H1 (cell line): ENCODE results near the gene MORN5. TPM values are rescaled to one million over a fixed set of nuclear protein-coding genes. Genes with fewer than 3 reads are reported as not detected.

ENCODE experiments used
- CTCF ChIA-PET: fragments of 300-600 bp; sonication (Branson Sonifier 250); formaldehyde crosslinking; loops from one replicate; lab custom pipeline; 2021; ENCODE audit not compliant: partially characterized antibody; lab: Charles Lee
- POLR2A ChIA-PET: fragments of 300-600 bp; sonication (Branson Sonifier 250); formaldehyde crosslinking; loops from one replicate; lab custom pipeline; 2021; ENCODE audit warnings: inconsistent platforms; ENCODE audit not compliant: partially characterized antibody; lab: Charles Lee
- DNase-seq, 2 experiments: peaks; one replicate each; pipeline versions ENCODE4 v3.0.0 to v3.0.0-alpha.2; 2010 to 2022; ENCODE audit warnings: low spot score in 2 of 2, low read depth in 1 of 2, mixed read lengths in 1 of 2
- FAIRE-seq: peaks from 2 replicates; lab custom pipeline; 2011; peaks lifted over from hg19 to GRCh38; lab: Jason Lieb, UNC
- H2AFZ ChIP-seq: 2 replicates; pipeline ENCODE4 v1.8.1; 2012; ENCODE audit warnings: low read length, inconsistent platforms
- H2AK5ac ChIP-seq: 2 replicates; pipeline ENCODE4 v1.6.1; 2013; ENCODE audit warnings: low read depth, low read length
- H2BK120ac ChIP-seq: replicated peaks from 2 replicates; pipeline ENCODE3; 2013; ENCODE audit warnings: low read depth, low read length, inconsistent platforms
- H2BK12ac ChIP-seq: 2 replicates; pipeline ENCODE4 v1.6.1; 2013; ENCODE audit warnings: low read depth, low read length
- H2BK15ac ChIP-seq: 2 replicates; pipeline ENCODE4 v1.6.1; 2013; ENCODE audit warnings: low read length
- H2BK20ac ChIP-seq: 2 replicates; pipeline ENCODE4 v1.6.1; 2013; ENCODE audit warnings: low read length
- H2BK5ac ChIP-seq: 2 replicates; pipeline ENCODE4 v1.6.1; 2013; ENCODE audit warnings: low read depth, low read length
- H3K14ac ChIP-seq: 2 replicates; pipeline ENCODE4 v1.6.1; 2013; ENCODE audit warnings: inconsistent platforms; ENCODE audit not compliant: insufficient read length
- H3K18ac ChIP-seq: 2 replicates; pipeline ENCODE4 v1.6.1; 2013; ENCODE audit warnings: low read length; ENCODE audit errors: extremely low read depth
- H3K23ac ChIP-seq: 2 replicates; pipeline ENCODE4 v1.6.1; 2013; ENCODE audit warnings: inconsistent platforms; ENCODE audit not compliant: insufficient read length
- H3K23me2 ChIP-seq: 2 replicates; pipeline ENCODE4 v1.6.1; 2013; ENCODE audit warnings: low read depth, low read length
- H3K27ac ChIP-seq: 2 replicates; pipeline ENCODE4 v1.6.1; 2011; ENCODE audit warnings: low read depth, low read length, inconsistent platforms
- H3K27me3 ChIP-seq, 4 experiments: replicated peaks in 1 of 4; 1 replicate in 1 of 4; 2 replicates in 3 of 4; pipeline versions ENCODE4 v1.6.1 to v1.8.1; 2011 to 2013; ENCODE audit warnings: low read length in 3 of 4, mild to moderate bottlenecking in 3 of 4, inconsistent platforms in 2 of 4, mixed read lengths in 2 of 4, moderate library complexity in 1 of 4; ENCODE audit not compliant: control insufficient read depth in 3 of 4, insufficient read depth in 3 of 4; ENCODE audit errors: extremely low read depth in 1 of 4
- H3K36me3 ChIP-seq, 4 experiments: 2 replicates each; pipeline versions ENCODE4 v1.6.1 to v1.8.1; 2011 to 2013; ENCODE audit warnings: mild to moderate bottlenecking in 4 of 4, low read length in 3 of 4, moderate library complexity in 2 of 4, control low read depth in 1 of 4, inconsistent platforms in 1 of 4; ENCODE audit not compliant: insufficient read depth in 4 of 4, control insufficient read depth in 2 of 4
- H3K4ac ChIP-seq: replicated peaks from 2 replicates; pipeline ENCODE3; 2013; ENCODE audit warnings: low read length, low read depth, mixed read lengths, inconsistent platforms; ENCODE audit not compliant: insufficient read length
- H3K4me1 ChIP-seq, 4 experiments: replicated peaks in 1 of 4; 1 replicate in 1 of 4; 2 replicates in 3 of 4; pipeline versions ENCODE4 v1.6.1 to v1.8.1; 2011 to 2013; ENCODE audit warnings: low read length in 3 of 4, inconsistent platforms in 2 of 4, mixed read lengths in 1 of 4; ENCODE audit not compliant: insufficient read depth in 4 of 4, control insufficient read depth in 3 of 4
- H3K4me2 ChIP-seq, 2 experiments: 2 replicates each; pipeline versions ENCODE4 v1.6.1 to v1.8.1; 2011 to 2013; ENCODE audit warnings: low read depth in 2 of 2, low read length in 2 of 2, control low read depth in 1 of 2, inconsistent platforms in 1 of 2, mild to moderate bottlenecking in 1 of 2; ENCODE audit not compliant: insufficient read depth in 1 of 2
- H3K4me3 ChIP-seq, 4 experiments: fragments of 200-600, 300-600 bp in 1 of 4; sonication (generic), shearing (Covaris generic), sonication (Bioruptor Twin) in 1 of 4; 2 replicates each; pipeline versions ENCODE4 v1.5.1 to v1.8.1; 2011 to 2016; ENCODE audit warnings: low read length in 4 of 4, low read depth in 3 of 4, control low read depth in 2 of 4, inconsistent platforms in 2 of 4, mild to moderate bottlenecking in 2 of 4, mixed read lengths in 1 of 4, moderate library complexity in 1 of 4; ENCODE audit not compliant: insufficient read depth in 2 of 4; ENCODE audit errors: extremely low read depth in 1 of 4
- H3K56ac ChIP-seq: replicated peaks from 2 replicates; pipeline ENCODE3; 2013; ENCODE audit warnings: low read depth, mild to moderate bottlenecking, mixed read lengths, low read length, inconsistent platforms; ENCODE audit not compliant: insufficient read length
- H3K79me1 ChIP-seq: 2 replicates; pipeline ENCODE4 v1.6.1; 2013; ENCODE audit warnings: low read depth, low read length, control low read depth
- H3K79me2 ChIP-seq, 2 experiments: 2 replicates each; pipeline versions ENCODE4 v1.6.1 to v1.8.1; 2012 to 2013; ENCODE audit warnings: low read length in 2 of 2, mild to moderate bottlenecking in 2 of 2, inconsistent platforms in 1 of 2; ENCODE audit not compliant: insufficient read depth in 2 of 2, control insufficient read depth in 1 of 2
- H3K9ac ChIP-seq, 4 experiments: replicated peaks in 1 of 4; 1 replicate in 1 of 4; 2 replicates in 3 of 4; pipeline versions ENCODE4 v1.6.1 to v1.8.1; 2011 to 2013; ENCODE audit warnings: low read depth in 3 of 4, low read length in 3 of 4, control low read depth in 2 of 4, mild to moderate bottlenecking in 2 of 4, moderate library complexity in 2 of 4, inconsistent platforms in 1 of 4; ENCODE audit errors: extremely low read depth in 1 of 4
- H3K9me3 ChIP-seq, 2 experiments: 2 replicates each; pipeline versions ENCODE4 v1.6.1 to v1.8.1; 2012 to 2013; ENCODE audit warnings: mild to moderate bottlenecking in 2 of 2, moderate library complexity in 2 of 2, control low read depth in 1 of 2, inconsistent platforms in 1 of 2, low read depth in 1 of 2, low read length in 1 of 2, mixed read lengths in 1 of 2; ENCODE audit not compliant: insufficient read depth in 2 of 2
- H4K20me1 ChIP-seq, 2 experiments: replicated peaks in 1 of 2; 2 replicates each; pipeline versions ENCODE3 to v1.8.1; 2011 to 2013; ENCODE audit warnings: inconsistent platforms in 2 of 2, low read length in 2 of 2, mild to moderate bottlenecking in 1 of 2; ENCODE audit not compliant: insufficient read depth in 2 of 2, control insufficient read depth in 1 of 2
- H4K5ac ChIP-seq: 2 replicates; pipeline ENCODE4 v1.6.1; 2013; ENCODE audit warnings: low read length, low read depth, mixed read lengths, inconsistent platforms; ENCODE audit not compliant: insufficient read length
- H4K8ac ChIP-seq: 2 replicates; pipeline ENCODE4 v1.8.0; 2013; ENCODE audit warnings: mild to moderate bottlenecking, moderate library complexity, low read length, inconsistent platforms; ENCODE audit not compliant: insufficient read depth; ENCODE audit errors: extremely low read depth
- H4K91ac ChIP-seq: replicated peaks from 2 replicates; pipeline ENCODE3; 2013; ENCODE audit warnings: low read length, mixed read lengths, inconsistent platforms; ENCODE audit not compliant: insufficient read length
- BACH1 ChIP-seq: IDR thresholded peaks from 2 replicates; pipeline ENCODE4 v1.6.1; 2012; ENCODE audit warnings: low read length, improper control_type of control experiment
- EZH2 ChIP-seq: fragments of 200-600 bp; sonication (generic); IDR thresholded peaks from 2 replicates; pipeline ENCODE4 v1.7.1; 2012; ENCODE audit warnings: low read depth, mild to moderate bottlenecking, moderate library complexity, low read length, inconsistent platforms; ENCODE audit not compliant: severe bottlenecking
- HDAC6 ChIP-seq: IDR thresholded peaks from one replicate; pipeline ENCODE4 v1.7.1; 2012; ENCODE audit warnings: low read depth, mild to moderate bottlenecking, inconsistent platforms, low read length, moderate library complexity
- SIN3A ChIP-seq, 2 experiments: IDR thresholded peaks in 1 of 2; conservative IDR thresholded peaks in 1 of 2; 2 replicates each; pipeline ENCODE4 v1.6.1; 2011 to 2012; ENCODE audit warnings: low read length in 2 of 2, improper control_type of control experiment in 1 of 2, low read depth in 1 of 2, mild to moderate bottlenecking in 1 of 2
- TEAD4 ChIP-seq: IDR thresholded peaks from 2 replicates; pipeline ENCODE4 v1.6.1; 2012; ENCODE audit warnings: low read depth, low read length, inconsistent platforms, mixed read lengths
- WGBS, 2 experiments: shearing (Covaris generic) in 1 of 2; methylation state at CpG; one replicate each; pipeline versions ENCODE4 v1.1.6 to v1.1.7; 2013 to 2015; ENCODE audit warnings: low lambda C conversion rate in 2 of 2, mixed read lengths in 2 of 2, inconsistent platforms in 1 of 2, low coverage in 1 of 2, missing lambda C conversion rate in 1 of 2; ENCODE audit not compliant: insufficient replicate concordance in 2 of 2, insufficient coverage in 1 of 2, insufficient read length in 1 of 2; ENCODE audit errors: extremely low coverage in 1 of 2, missing lambda C conversion rate in 1 of 2; 5-methylcytosine and 5-hydroxymethylcytosine counted together
- polyA plus RNA-seq, 7 experiments: library from polyadenylated mRNA; depleted of rRNA in 3 of 7; stranded (reverse) in 5 of 7; unstranded in 2 of 7; fragments of >200 nt in 5 of 7; fragments of 200-250 nt in 2 of 7; gene quantifications; 1 replicate in 5 of 7; 2 replicates in 1 of 7; 4 replicates in 1 of 7; pipeline versions ENCODE4 v1.2.1 to v1.2.3, GENCODE V29; 2011 to 2013; ENCODE audit warnings: missing spikeins in 2 of 7, mixed read lengths in 2 of 7
- total RNA-seq: library from RNA; stranded (reverse); fragmentation: NEBNext Ultra II Directional; extraction: Animal tissue kit (Norgen Biotek cat#: 25700); gene quantifications from 2 replicates; pipeline ENCODE4 v1.2.1, GENCODE V29; 2021
- TF ChIP-seq, protein P1 (sequence below): IDR thresholded peaks from 2 replicates; pipeline ENCODE4 v1.6.1; 2012; ENCODE audit warnings: low read length, inconsistent platforms
- TF ChIP-seq, protein P2 (sequence below), 3 experiments: IDR thresholded peaks; 1 replicate in 2 of 3; 2 replicates in 1 of 3; pipeline versions ENCODE4 v1.5.1 to v1.6.1; 2011; ENCODE audit warnings: low read length in 3 of 3, mild to moderate bottlenecking in 3 of 3, inconsistent platforms in 2 of 3, low read depth in 1 of 3, moderate library complexity in 1 of 3; ENCODE audit not compliant: insufficient read depth in 1 of 3; ENCODE audit errors: control extremely low read depth in 1 of 3

The MORN5 gene
- total and polyA plus RNA-seq, 2 of the 8 experiments (the other 6 are each of a cell fraction or from before 2014, with no cell fraction given), result not detected

DNA sequence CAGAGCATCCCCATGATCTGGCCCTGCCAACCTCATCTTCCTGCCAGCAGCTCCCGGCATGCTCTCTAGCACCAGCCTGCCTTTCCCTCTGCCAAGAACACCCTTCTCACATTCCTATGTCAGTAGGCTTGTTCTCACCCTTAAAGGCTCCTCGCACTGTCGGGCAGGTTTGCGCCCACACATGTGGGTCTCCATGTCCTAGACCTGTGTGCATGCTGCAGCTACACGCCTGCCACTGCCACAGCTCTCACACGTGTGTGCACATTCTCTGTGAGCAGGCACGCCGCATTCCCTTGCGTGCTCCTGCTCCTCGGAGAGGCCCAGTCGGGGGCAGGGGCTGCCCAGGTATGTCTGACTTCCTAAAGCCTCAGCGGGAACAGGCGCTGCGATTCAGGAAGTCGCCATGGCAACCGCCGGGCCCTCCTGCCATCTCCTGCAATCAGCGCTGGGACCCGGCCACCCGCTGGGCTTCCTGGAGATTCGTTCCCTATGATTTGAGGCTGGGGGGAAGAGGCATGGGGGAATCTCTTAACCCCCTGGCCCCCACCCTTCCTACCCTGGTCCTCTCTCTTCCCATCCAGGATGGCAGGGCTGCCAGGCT is 28.2 kb upstream of the MORN5 start:
- H3K4me1 ChIP-seq, result peaks cover 14 to 21% (median 17%) of the 10 kb centered on the region in 4 experiments
- H3K14ac ChIP-seq, result no peak overlapping the region
- H2BK5ac ChIP-seq, result peak overlapping the region; percentile 80; the same call in 1 of the 2 replicates
- peak overlapping the region; percentile 98 for H2BK20ac ChIP-seq
- H3K9ac ChIP-seq, result no peak overlapping the region
- H4K5ac ChIP-seq, result no peak overlapping the region
- no peak overlapping the region for H4K91ac ChIP-seq
- H2AK5ac ChIP-seq, result peak overlapping the region; percentile 83
- H3K18ac ChIP-seq, result 0 out of 2 replicates have a peak overlapping the region, but pooled peaks have one; percentile 48
- H3K27ac ChIP-seq, result no peak overlapping the region
- no peak overlapping the region for H2AFZ ChIP-seq
- no peak overlapping the region for H2BK120ac ChIP-seq
- ChIA-PET POLR2A (no interaction called here), CTCF (interaction anchor here (0.7 to 9.9 kb wide), 8 partner anchors 8 to 223 kb away, joined by 3 to 152 read pairs (median 6); no protein-coding TSS in a partner anchor)
- peaks cover 3% of the 10 kb centered on the region; the same call in 1 of the 2 replicates for H3K23me2 ChIP-seq
- H3K9me3 ChIP-seq, result no peaks in the 10 kb centered on the region
- DNase-seq (peak in 1 of 2 experiments; percentile 81), FAIRE-seq (no peak)
- H3K23ac ChIP-seq, result no peak overlapping the region
- no peak overlapping the region for H3K56ac ChIP-seq
- no peaks in the 10 kb centered on the region for H3K36me3 ChIP-seq
- H3K27me3 ChIP-seq, result peaks cover 0 to 17% (median 14%) of the 10 kb centered on the region in 4 experiments; a peak in 6 of 7 replicates
- H3K4me3 ChIP-seq, result peak overlapping the region in 2 of 4 experiments; percentile 19 to 31; a peak in 4 of 8 replicates
- H2BK15ac ChIP-seq, result peak overlapping the region; percentile 98
- H4K8ac ChIP-seq, result no peak overlapping the region
- H4K20me1 ChIP-seq, result peaks cover 0 to 1% of the 10 kb centered on the region in 2 experiments
- H3K4ac ChIP-seq, result no peak overlapping the region
- H3K79me2 ChIP-seq, result no peaks in the 10 kb centered on the region
- peak overlapping the region; percentile 98; the same call in 1 of the 2 replicates for H2BK12ac ChIP-seq
- peak overlapping the region; percentile 57 to 59 for H3K4me2 ChIP-seq
- no peaks in the 10 kb centered on the region for H3K79me1 ChIP-seq
- 27% methylated on average over 17 of the region's 21 CpGs; no CpG with 5 or more reads in 1 of the 2 experiments for WGBS, 2 experiments
- TF ChIP-seq TEAD4, result peak; percentile 66
- 0 out of 2 replicates have a peak, but pooled peaks have one; percentile 13 for TF ChIP-seq BACH1
- TF ChIP-seq, protein P1, sequence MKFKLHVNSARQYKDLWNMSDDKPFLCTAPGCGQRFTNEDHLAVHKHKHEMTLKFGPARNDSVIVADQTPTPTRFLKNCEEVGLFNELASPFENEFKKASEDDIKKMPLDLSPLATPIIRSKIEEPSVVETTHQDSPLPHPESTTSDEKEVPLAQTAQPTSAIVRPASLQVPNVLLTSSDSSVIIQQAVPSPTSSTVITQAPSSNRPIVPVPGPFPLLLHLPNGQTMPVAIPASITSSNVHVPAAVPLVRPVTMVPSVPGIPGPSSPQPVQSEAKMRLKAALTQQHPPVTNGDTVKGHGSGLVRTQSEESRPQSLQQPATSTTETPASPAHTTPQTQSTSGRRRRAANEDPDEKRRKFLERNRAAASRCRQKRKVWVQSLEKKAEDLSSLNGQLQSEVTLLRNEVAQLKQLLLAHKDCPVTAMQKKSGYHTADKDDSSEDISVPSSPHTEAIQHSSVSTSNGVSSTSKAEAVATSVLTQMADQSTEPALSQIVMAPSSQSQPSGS, result no peak
- TF ChIP-seq EZH2, result no peak
- TF ChIP-seq SIN3A (conservative IDR thresholded peaks at IDR 0.05 in 1 of 2, IDR thresholded peaks at IDR 0.05 in 1 of 2; ENCODE audit: low read depth in 1 of 2, low read length in 2 of 2), result peak in 1 of 2 experiments; percentile 69; a peak in 2 of 4 replicates
- no peak for TF ChIP-seq HDAC6
- TF ChIP-seq, protein P2, sequence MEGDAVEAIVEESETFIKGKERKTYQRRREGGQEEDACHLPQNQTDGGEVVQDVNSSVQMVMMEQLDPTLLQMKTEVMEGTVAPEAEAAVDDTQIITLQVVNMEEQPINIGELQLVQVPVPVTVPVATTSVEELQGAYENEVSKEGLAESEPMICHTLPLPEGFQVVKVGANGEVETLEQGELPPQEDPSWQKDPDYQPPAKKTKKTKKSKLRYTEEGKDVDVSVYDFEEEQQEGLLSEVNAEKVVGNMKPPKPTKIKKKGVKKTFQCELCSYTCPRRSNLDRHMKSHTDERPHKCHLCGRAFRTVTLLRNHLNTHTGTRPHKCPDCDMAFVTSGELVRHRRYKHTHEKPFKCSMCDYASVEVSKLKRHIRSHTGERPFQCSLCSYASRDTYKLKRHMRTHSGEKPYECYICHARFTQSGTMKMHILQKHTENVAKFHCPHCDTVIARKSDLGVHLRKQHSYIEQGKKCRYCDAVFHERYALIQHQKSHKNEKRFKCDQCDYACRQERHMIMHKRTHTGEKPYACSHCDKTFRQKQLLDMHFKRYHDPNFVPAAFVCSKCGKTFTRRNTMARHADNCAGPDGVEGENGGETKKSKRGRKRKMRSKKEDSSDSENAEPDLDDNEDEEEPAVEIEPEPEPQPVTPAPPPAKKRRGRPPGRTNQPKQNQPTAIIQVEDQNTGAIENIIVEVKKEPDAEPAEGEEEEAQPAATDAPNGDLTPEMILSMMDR (IDR thresholded peaks at IDR 0.05; ENCODE audit: control extremely low read depth in 1 of 3, insufficient read depth in 1 of 3, low read depth in 1 of 3, low read length in 3 of 3), result no peak
